ENCODE measurements around the gene ANAPC7.
A peak's percentile ranks its signal among the peaks of the same experiment; 100 is the strongest.
"Not testable (repeated sequence)": the region's sequence is repeated elsewhere in the genome, so short reads cannot be mapped to it uniquely, and the experiment has no call there.

ANAPC7 gene

GRCh38 chr12:110348431-110349059, 55.0 kb downstream of the ANAPC7 start:
- no peak for DNase-seq

GRCh38 chr12:110347767-110348166, 55.7 kb downstream of the ANAPC7 start:
- no peak for DNase-seq

- no peak for DNase-seq
Observed at GRCh38 chr12:110345963-110346362, 57.5 kb downstream of the ANAPC7 start.

GRCh38 chr12:110345176-110345661, 58.3 kb downstream of the ANAPC7 start:
- no peak for DNase-seq

- DNase-seq: no peak
Observed at GRCh38 chr12:110344657-110345056, 58.9 kb downstream of the ANAPC7 start.

- DNase-seq: no peak
Observed at GRCh38 chr12:110343736-110344555, 59.6 kb downstream of the ANAPC7 start.

GRCh38 chr12:110343114-110343513, 60.4 kb downstream of the ANAPC7 start:
- DNase-seq: no peak

- DNase-seq: no peak
Observed at GRCh38 chr12:110342157-110342556, 61.4 kb downstream of the ANAPC7 start.

- no peak for DNase-seq
Observed at GRCh38 chr12:110340706-110341105, 62.8 kb downstream of the ANAPC7 start.

GRCh38 chr12:110340261-110340660, 63.2 kb downstream of the ANAPC7 start:
- not testable (repeated sequence) for DNase-seq

GRCh38 chr12:110339184-110339952, 64.1 kb downstream of the ANAPC7 start:
- no peak for DNase-seq

GRCh38 chr12:110338754-110339153, 64.8 kb downstream of the ANAPC7 start:
- peak; percentile 58 for DNase-seq

GRCh38 chr12:110337912-110338710, 65.4 kb downstream of the ANAPC7 start:
- DNase-seq: no peak

GRCh38 chr12:110335481-110336045, 67.9 kb downstream of the ANAPC7 start:
- no peak for DNase-seq

- DNase-seq: no peak
Observed at GRCh38 chr12:110333201-110333600, 70.3 kb downstream of the ANAPC7 start.

- peak; percentile 77 for DNase-seq
Observed at GRCh38 chr12:110330544-110330943, 73.0 kb downstream of the ANAPC7 start.

- DNase-seq: no peak
Observed at GRCh38 chr12:110330124-110330523, 73.4 kb downstream of the ANAPC7 start.

- no peak for DNase-seq
Observed at GRCh38 chr12:110329710-110330109, 73.8 kb downstream of the ANAPC7 start.

Measured in OCI-M1 (cell line).